SW480 (cell line): Measurements from ENCODE around the gene CTIF.

ENCODE experiments used
- DNase-seq: peaks from one replicate; pipeline ENCODE4 v3.0.0-alpha.2; 2016; ENCODE audit warnings: low spot score

The CTIF gene

DNA sequence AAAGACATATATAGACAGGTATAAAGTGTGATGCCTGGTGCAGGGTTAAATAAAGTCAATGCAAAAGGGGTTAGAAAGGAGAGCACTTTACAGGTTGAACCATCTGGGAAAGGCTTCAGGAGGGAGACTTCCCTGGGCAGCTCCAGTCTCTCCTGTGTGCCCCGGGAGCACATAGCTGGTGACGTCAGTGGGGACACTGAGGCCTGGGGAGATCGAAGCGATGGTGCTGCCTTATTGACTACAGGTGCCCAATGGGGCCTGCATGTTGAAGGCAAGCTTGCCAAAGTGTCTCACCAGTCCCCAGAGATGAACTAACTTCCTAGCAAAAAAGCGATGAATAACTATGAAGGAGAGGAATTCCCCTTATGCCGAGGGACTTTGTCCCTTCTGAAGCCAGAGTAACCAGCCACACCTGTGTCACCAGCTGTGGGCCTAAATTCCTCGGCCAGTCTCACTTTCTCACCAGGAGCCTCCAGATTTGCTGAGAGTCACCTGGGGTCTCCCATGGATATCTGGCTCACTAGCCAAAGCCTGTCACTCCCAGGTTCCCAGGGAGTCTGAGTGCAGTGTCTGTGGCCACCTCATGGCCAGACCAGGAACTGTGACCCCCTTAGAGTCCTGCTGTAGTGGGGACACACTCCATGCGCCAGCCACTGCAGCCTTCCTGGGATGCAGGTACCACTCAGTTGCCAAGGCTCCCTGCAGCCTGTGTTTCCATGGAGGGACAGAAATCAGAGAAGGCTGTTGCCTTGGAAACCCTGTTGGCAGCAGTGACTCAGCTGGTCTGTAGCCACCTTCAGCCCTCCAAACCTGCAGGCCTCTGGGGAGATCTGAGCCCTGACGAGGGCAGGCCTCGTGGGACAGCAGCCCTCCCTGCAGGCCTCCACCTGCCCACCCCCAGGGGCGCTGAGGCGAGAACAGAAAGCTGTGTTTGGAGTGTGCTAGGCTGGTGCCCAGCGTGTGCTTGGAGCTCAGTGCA, 128.7 kb downstream of the CTIF start:
- DNase-seq: peak; percentile 5

DNA sequence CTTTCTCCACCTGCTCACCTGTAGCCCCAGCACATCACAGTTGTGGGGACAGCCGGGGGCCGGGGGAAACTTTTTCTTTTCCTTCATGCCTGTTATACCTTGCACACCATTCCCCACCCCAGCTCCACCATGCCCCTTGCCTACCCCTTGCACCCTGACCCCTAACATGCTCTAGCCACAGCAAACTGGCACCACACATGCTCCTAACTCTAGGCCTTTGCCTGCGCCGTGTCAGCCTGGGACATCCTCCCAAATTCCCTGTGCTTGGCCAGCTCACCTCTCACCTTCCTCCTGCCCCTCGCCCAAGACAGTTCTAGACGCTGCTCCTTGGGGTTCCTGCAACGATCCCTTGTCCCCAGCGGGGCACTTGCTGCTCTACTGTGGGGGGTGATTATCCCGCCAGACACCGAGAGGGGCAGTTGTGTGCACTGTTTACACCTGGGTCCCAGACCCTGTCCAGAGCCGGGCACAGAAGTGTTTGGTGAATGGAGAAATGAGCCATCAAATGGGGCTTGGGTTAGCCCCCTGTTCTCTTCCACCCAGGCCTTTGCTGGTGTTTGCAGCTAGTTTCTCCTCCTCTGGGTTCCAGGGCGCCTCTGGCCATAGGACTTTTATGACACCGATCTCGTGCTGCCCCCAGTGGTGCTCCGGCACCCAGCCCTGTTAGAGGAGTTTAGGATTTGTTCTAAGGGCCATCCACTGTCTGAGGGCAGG, 129.8 kb downstream of the CTIF start:
- no peak for DNase-seq

DNA sequence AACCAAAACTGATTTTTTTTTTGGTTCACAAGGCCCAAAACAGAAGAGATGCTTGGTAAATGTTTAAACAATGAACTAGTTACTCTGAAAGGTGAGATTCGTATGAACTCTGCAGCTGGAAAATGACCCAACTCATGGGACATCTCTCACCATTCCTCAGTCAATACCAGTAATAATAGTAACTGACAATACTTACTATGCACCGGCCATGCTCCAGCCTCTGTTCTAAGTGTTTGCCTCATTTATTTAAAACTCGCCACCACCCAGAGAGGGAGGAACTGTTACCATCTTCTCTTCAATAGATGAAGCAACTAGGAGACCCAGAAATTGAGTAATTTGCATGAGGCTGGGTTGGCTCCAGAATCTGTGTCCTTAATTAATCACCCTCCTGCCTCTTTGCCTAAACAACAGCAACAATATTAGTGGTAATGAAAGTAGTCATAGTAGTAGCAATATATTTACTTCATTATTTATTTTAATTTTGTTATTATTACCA, 130.4 kb downstream of the CTIF start:
- no peak for DNase-seq

DNA sequence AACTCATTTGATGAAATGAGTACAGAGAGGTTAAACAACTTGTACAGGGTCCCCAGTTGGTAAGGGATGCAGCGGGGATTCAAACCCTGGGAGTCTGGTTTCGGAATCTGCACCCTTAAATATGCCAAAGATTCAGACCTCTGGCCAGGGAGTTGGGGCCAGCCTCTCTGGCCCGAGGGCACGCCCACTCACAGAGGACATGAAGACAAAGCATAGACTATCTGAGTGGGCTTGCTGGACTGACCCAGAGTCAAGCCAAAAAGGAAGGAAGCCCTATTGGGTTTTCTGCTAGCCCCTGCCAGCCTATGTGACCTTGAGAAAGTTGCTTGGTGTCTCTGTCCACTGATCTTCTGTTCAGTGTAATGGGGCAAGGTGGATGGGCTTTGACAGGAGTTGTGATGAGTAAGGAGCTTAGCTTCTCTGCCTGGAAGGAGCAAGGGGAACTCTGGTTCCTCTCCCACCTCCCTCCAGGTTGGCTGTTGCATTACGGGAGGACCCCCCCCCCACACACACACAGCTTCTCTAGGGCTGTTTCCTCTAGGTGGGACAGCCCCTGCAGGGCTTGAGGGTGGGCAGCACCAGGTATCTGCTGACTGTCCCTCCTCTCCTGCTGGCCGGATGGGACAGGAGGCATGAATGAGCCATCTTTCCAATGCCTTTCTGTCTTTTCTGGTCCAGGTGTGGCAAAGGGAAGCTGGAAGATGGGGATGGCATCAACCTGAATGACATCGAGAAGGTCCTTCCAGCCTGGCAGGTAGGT, 131.3 kb downstream of the CTIF start:
- DNase-seq: no peak

DNA sequence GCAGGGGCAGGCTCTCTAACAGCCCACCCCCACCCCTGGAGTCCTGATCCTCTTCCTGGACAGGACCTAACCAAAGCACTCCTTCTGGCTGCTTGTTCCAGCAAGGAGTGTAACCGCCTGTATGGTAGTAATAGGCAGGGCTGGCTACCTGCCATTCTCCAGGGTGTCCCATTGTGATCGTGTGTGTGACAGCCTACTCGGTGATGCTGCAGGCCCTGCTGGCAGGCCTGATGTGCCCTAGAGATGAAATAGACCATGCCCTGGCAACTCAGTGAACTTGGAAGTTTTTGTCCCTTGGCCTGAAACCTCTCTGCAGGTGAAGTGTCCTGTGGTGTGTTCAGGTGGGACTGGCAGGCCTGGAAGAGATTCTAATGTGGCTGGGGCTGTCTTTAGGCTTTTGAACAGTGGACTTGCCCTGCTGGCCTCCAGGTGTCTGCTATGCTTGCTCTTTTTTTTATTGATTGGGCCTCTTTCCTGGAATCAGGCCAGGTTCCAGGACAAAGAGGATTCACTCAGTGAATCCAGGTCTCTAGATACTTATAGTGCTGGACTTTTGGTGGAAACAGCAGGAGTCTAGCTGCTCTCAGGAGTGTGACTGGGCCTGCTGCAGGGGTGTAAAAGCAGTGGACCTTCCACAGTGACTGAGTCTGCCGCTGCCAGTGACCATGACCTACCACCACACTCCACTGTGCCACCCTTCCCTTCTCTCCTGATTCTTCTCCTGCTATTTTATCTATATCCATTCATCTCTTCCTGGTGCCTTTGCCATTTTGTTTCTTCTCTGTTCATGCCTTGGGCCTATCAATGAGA, 132.1 kb downstream of the CTIF start:
- DNase-seq: no peak

DNA sequence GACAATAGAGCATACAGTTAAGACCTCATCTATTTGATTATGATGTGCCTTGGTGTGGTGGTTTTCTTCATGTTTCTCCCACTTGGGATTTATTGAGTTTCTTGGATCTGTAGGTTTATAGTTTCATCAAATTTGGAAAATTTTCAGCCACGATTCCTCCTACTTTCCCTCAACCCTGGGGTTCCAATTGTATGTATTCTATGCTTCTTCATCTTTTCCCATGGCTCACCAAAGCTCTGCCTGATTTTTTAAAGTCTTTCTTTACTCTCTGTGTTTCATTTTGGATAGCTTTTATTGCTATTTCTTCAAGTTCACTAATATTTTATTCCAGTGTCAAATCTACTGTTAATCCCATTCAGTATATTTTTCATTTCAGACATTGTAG, 132.7 kb downstream of the CTIF start:
- DNase-seq: no peak

DNA sequence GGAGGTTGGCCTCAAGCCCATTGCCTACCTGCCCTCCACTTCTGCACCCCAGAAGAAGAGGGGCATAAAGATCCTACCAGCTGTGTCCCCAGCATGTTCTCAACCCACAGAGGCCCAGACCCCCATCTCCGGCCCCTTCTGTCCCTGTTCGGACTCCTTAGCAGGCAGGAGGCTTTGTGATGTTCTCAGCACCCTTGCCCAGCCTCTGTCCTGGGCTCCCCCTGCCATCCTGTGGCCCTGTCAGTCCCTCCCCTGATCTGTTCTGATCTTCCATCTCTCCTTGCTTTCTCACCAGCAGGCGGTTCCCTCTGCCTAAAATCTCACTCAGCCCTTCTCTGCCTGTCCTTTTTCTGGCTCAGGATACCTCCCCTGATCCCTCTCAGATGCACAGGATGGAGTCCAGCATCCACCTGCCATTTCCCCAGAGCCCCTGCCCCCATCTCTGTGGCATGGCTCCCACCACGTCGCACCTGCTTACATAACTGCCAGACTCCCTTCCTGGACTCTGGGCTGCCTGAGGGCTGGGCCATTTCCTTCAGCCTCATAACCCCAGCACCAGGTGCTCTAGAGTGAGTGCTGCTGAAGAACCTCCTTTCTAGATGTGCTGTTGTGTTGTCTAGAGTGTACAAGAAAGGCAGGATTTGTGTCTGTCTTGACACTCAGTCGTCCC, 134.0 kb downstream of the CTIF start:
- no peak for DNase-seq

DNA sequence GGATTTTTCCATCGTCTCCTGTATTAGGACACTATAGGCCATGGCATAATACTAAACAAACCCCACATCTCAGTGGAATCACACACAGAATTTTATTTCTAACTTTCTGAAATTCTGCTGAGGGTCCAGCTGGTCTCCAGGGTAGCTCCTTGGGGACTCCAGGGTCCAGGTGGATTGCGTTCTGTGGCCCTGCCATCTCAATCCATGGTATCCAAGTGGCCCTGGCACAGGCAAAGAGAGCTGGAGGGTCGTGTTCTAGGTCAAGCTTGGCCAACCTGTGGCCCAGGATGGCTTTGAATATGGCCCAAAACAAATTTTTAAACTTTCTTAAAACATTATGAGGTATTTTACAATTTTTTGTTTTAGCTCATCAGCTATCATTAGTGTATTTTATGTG, 134.6 kb downstream of the CTIF start:
- DNase-seq: no peak

DNA sequence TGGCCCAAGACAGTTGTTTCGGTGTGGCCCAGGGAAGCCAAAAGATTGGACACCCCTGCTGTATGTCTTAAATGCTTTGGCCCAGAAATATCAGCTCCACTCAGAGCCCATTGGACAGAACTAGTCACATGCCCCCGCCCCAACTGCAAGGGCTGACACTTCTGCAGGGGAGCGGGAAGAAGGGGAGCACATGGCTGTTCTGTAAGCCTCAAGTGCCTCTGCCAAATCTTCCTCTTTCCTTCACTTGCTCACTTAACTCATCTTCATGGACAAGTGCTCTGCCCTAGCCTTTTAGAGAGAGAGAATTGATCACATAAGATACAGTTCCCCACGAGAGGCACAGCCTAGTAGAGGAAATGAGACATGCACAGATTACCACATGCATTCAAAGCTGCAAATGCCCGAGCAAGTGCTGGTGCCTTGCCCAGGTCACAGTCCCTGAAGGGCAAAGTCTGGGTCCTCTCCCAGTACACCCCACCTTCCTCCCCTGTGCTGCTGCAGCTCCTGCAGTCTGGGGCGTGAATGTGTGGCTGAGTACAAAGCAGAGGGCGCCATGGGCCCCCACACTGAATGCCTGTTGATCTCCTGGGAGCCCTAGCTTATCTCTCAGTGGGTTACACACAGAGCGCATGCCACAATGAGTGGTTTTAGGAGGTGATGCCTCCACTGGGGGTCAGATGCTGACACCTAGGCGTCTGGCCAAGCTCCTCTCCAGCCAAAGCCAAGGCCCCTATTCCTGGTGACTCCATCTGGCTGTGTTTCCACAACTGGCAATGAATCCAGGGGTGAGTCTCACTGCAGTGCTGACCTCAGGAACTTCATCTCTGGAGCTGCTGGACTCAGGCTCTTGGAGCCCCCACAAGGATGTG, 135.3 kb downstream of the CTIF start:
- no peak for DNase-seq

DNA sequence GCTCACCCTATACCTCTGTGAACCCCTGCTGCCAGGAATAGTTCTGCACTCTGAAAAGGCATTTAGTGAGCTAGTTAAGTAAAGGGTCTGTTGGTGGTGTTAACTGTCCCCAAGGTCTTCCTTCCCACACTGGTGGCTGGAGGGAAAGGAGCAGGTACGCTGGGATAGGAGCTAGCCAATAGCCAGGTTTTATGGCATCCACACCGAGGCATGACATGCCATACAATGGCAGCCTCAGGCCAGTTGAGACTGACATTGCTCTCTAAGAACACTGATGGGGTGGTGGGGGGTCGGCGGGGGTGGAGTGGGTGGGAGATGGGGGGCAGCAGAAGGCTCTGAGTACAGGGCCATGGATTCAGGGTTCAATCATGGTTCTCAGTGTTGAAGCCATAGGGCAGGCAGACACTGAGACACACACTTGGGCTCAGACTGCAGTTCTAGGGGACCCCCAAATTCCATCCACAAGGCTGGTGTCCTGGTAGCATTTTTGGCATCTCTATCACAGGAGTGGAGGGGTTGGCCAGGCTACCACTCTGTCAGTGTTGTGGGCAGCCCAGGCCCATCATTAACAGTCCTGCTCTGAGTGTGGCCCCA, 136.0 kb downstream of the CTIF start:
- DNase-seq: no peak

DNA sequence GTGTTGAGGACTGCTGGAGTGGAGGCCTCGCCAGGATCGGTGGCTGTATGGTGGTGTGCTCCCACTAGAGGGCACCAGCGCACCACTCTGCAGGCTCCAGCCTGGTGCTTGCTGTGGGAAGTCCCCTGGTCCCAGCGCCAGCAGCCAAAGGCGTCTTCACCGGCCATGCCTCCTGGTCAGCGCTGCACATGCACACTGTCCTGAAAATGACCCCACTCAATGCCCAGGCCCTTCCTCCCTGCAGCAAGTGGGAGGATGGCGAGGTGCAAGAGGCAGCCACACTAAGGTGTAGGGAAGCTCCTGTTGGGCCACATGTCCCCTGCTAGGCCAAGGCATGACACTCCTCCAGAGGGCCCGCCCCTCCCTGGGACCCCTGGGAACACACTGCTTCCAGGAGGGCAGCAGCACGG, 136.5 kb downstream of the CTIF start:
- peak; percentile 37 for DNase-seq

DNA sequence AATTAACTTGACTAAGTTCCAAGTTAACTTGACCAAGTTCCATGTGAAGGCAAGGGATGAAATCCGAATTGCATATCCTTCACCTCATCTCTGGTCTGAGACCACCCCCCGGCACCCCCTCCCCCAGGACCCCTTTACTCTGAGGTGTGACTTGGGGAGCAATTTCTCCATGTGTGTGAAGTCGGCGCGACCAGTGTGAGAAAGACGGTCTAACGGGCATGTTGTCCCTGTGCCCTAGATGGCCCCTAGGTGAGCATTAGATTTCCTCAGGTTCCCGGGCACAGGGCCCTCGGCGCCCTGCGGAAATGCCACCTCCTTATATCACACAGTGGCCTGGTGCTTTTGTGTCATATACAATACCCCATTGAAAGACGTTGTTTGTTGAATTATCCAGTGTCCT, 137.1 kb downstream of the CTIF start:
- no peak for DNase-seq

DNA sequence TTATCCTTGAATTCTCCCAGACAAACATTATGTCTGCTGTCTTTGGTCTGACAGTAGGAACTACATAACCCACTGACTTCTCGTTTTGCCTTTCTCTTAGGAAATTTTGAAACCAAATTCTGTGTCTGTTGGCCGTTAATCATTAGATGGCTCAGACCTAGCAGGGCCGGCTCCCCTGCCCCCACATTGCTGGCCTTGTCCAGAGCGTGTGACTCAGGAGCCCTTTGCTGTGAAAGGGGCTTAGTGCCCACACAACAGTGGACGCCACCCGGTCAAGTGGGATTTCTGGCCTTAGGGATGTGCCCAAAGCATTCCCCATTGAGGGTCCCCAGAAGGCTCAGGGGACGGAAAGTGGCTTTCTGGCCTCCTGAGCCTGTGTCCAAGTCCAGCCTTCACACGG, 137.5 kb downstream of the CTIF start:
- no peak for DNase-seq

DNA sequence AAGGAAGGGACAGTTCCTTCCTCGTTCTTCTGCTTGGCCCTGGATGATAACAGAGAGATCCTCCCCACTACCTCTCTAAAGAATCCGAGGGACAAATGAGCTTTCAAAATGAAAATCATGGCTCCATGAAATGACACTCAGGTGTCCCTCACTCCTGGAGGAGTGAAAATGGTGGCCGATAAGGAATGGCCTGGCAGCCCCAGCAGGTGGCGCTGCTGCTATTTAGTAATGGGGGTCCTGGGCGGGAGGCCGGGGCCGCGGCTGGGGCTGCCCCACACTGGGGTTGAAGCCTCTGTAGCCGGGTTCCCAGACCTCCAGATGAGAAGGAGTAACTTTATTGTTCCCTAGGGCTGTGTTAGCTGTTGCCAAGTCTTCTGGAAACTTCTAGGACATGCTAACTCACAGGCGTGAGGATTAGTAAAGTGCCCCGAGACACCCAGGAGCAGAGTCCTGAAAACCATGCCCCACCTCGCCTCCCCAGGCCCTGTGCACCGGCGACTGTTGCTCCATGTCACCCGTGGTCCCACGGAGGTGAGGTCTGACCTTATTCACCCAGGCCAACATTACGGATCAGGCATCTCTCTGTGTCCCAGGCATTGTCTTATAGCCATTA, 138.0 kb downstream of the CTIF start:
- DNase-seq: peak; percentile 23

DNA sequence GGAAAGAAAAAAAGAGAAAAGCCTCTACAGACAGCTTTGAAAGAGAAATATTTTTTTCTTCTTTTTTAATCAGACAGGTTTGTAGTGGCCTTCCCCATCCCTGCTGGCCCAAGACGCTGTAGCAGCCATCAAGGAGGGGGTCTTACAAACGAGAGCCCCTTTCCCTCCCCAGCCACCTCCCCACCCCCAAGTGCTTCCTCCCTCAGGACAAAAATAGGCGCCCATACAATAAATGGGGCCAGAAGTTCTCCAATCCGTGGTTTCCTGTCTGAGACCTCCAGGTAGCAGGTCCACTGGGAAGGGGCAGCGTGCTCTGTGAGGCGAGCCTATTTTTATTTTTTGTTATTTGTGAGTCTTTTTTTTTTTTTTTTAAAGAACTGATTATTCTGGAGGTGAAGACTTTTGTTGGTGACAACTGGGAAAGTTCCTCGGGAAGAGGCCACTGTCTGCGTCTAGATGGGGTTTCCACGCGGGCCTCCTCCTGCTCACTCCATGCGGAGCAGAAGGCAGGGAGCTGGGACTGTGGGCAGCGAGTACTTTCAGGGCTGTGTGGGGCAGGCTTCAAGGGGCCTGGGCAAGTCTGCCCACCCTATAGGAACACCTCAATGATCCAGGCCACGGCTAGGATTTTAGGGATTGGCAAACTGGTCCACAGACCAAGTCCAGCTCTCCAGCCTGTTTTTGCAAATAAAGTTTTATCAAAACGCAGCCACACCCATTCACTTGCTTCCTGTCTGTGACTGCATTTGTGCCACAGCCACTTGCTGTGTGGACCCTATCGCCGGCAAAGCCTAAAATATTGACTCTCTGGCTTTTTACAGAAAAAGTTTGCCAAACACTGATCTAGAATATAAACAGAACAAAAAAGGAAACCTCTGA, 139.6 kb downstream of the CTIF start:
- no peak for DNase-seq

DNA sequence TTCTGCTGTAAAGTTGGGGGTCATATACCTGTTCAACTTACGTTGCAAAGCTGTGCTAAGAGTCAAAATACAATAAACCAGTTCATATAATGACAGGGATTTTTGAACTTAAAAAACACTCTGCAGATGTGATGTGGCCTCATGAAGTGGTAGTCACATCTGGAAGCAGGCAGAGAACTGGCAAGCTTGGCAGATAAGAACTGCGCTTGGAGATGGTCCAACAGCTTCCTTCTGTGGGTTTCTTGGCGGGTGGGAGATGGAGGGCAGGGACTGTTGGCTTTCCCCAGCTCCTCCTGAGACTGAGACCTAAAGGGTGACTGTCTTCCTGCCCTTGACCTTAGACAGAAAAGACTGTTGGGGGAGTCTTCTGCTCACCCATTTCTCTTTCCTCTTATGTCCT, 140.4 kb downstream of the CTIF start:
- no peak for DNase-seq

DNA sequence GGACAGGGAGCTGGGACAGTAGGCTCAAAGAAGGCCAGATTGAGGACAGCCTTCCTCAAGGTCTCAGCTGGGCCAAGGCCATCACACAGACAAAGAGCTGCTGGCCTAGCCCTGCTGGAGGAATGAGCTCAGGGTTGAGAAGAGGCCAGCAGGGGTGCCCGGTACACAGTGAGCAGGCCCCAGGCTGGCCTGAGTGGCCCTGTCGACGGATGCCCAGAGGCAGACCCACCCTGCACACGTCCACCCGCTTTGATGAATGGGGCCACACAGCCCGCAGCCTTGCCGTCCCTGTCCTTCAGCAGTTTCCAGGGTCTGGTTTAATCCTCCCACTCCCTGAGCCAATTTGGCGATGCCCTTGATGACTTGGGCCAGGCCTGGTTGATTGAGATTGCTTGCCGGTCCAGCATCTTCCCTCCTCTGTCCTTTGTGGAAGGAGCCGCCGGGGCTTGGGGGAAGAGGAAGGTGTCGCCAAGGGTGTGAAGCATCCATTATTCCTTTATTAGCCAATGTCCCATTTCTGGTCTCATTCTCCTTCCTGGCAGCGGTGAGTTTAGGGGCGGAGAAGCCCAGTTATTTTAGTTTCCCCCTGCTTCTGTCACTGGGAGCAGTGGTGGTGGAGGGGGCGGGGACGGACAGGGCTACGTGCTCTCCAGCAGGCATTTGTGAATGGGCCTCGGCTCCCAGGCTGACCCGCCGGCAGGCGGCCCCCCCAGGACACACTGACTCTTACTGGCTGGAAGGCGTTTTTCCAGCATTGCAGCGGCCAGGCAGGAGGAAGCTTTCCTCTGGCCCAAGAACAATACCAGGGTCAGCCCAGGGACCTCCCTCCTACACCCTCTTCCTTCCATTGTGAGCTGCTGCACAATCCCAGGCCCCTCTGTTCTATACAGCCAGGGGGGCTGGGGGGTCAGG, 141.8 kb downstream of the CTIF start:
- DNase-seq: no peak
